Bone marrow (tissue), 2 donors: ENCODE data around the gene MTHFSD.

Experiments
- DNase-seq, 2 donors: peaks; one replicate each; lab custom pipeline; 2025; lab: John Stamatoyannopoulos, UW

Gene MTHFSD

DNA sequence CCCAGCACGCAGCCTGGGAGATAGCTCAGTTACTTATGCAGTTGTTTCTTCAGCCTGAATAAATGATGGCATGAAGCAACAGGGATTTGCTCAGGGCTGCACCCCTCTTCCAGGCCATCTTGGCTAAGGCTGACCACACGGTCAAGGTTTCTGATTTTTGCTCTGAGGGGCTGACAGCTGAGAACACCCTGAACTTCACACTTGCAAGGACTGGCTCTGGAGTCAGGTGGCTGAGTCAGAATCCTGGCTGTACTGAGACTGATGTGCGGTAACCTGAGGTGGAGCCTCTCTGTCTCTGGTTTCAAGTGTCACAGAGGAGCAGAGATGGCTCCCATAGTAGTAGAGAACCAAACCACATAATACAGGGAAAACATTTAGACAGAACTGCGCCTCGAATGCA lies 4.8 kb downstream of the MTHFSD start:
- no peak for DNase-seq

DNA sequence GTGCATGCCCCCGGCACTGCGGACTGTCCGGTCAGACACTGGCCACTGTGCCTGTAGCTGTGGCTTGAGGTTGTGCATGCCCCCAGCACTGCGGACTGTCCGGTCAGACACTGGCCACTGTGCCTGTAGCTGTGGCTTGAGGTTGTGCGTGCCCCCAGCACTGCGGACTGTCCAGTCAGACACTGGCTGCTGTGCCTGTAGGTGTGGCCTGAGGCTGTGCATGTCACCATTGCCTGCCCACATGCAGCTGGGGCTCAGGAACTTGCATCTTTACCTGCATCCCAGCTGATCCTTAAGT lies 5.2 kb downstream of the MTHFSD start:
- no peak for DNase-seq

DNA sequence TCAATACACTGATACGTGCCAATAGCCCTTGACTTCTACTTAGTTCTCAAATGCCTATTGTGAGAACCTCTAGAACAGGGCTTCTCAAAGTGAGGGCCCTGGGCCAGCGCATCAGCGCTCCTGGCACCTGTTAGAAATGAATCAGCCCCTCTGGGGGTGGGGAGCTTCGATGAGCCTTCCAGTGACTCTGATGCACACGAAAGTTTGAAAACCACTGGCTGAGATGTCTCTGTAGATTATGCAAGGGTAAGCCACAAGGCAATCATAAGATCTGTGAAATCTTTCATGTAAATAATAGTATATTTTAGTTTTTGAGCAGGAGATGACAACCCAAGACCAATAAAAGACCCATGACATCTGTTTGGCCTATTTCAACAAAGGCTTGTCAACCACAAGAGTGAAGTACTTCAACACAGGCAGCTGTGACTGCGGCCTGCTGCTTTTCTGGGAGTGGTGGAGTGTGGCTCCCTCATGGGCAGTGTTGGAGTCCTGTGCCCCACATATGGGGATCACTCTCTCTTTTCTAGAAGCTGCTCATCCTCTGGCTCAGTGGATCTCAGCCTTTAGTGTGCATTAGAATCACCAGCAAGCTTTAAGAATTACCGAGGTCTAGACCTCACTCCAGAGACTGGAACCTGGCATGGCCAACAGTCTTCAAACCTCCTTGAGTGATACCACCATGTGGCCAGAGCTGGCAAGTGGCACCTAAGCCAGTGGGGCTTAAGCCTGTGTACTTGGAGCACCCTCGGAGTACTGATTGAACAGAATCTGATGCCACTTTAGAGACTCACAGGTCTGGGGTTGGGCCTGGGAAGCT lies 5.8 kb downstream of the MTHFSD start:
- no peak for DNase-seq

DNA sequence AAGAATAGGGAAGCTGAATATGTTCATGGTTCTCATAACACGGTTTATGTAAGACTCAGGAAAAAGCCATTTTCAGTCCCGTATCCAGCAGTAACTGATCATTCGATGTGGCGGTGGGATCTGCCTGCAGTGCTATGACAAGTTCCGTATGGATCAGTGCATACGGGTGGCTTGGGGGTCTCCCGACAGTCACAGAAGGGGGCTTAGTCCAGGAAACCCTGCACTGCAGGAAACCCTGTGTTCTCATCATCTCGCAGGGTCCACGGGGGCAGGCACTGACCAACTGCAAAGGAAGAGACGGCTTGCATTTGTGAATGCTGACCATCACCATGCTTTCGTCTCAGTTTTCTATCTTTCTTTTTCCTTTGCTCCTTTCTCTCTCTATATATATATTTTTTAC lies 7.7 kb downstream of the MTHFSD start:
- no peak for DNase-seq

DNA sequence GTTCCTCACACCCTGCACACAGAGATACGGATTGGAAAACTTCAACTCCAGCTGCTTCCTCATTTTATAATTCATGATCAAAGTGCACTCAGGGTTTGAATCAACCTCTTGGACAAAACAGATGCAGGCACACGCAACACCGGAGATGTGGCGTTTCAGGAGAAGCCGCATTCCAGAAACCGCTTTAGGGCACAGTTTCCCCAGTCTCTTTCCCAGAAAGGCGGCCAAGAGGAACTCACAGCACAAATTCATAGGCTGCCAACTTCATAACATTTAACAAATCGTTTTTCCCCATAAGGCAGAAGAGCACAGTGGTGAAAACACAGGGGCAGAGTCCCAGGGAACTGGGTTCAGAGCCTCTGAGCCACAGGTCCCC lies 8.4 kb downstream of the MTHFSD start:
- DNase-seq, result no peak

DNA sequence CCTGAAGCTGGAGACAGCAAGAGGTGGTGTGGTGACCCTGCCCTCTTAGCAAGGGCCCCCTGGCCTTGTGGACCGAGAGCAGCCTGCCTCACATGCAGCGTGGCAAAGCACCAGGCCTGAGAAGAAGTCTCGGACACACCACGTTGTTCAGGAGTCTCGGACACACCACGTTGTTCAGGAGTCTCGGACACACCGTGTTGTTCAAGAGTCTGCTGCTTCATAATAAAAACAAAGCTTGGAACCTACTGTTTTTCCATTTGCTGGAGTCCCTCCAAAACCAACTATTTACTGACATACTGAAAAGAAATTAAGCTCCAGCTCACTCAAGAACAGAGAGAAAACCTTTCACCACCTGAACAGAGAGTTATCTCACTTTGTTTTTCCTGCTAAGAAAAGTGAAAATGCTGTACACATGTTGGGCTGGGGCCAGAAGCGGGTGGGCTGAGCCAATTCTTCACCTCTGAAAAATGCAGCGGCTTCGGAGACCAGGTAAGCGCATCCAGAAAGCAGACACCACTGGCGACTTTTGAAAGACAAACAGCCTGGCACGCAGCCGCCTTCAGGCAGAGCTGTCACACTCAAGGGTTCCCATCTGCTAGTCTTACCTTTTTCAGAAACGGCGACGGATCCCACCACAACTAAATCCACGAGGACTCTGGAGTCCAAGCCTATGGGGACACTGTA lies 8.9 kb downstream of the MTHFSD start:
- no peak for DNase-seq

DNA sequence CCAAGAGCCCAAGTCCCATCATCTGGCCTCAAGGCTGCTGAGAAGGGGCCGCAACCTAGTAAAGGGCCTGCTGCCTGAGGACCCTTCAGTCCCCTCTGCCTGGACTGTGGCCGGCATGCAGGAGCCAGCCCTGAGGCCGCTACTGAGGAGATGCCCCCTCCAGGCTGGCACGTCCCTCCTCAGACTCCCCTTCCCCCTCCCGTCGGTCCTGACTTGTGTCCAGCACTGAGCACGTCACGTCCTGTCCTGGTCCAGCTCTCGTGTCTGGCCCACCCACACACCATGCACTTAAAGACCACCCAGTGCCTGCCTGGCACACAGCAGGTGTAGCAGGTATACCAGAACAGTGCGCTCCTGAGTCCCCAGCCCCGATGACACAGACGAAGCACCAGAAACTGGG lies 9.6 kb downstream of the MTHFSD start:
- DNase-seq, result no peak

DNA sequence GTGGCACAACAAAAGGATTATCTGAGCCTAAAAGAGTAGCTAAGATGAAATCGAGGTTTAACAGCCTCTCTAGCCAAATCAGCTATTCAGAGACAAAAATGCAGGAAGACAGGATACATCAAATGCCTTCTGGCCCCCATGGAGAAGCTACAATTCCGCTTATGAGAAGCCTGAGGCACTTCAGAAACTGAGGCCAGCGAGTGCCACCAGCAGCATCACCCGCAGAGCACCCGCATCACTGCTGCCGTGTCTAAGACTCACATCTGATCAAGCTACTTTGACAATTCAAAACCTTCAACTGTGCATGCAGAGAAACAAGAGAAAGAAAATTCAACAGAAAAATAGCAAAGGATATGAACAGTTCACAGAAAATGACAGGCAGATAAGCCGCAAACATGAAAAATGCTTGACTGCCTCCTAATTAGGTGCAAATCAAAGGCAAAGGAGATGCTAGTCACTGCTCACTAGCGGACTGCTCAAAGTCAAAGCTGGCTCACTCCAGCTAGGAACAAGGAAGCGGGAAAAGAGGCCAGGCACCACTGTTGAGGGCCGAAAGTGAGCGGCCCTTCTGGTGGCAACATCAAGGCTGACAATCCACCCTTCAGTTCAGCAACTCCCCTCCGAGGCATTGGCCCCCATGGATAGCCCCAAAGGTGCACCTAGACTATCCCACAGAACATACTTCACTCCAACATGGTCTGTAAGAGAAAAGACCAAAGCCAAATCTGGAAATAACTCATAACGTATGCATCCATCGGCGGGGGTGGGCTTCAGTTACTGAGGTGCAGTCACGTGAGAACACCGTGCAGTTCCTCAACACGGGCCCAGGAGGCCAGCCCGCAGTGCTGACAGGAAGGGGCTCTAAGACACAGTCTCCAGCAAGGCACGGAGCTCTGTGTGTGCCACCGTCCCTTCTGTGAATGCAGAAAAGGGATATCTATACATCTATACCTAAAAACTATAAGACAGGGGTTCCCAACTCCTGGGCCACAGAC lies 12.0 kb downstream of the MTHFSD start:
- DNase-seq, result no peak

DNA sequence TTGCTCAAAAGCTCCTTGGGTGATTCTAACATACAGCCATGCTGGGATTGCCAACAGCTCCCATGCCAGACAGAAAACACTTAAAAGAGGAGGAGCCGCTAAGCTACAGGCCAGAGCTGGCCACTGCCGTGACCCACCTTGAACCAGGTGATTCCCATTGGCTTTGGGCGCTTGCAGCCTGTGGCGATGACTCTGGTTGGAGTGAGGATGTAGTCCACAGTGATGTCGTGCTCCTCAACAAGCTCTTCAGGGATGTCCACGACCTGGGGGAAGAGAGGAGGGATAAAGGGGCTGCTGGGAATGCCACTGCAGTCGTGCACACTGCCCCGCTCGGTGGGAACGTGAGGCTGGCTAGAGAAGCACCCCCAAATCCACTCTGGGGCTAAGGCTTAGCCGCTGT lies 13.5 kb downstream of the MTHFSD start:
- DNase-seq, result no peak

DNA sequence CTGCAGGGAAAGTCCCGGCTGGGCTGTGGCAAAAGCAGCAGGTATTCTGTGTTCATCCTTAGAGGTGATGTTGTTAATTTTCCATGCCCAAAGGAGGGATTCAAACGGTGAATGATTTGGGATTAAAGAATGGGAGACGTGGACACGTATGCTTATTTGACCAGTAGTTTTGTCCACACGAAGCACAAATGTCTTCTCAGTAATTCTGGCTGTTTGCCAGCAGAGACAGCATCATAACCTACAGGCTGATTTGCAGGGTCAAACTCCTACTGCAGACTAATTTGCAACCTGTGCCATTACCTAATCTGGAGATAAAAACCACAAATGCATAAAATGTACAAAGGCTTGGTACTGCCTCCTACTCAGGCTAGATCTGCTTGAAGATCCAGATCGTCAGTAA lies 14.1 kb downstream of the MTHFSD start:
- DNase-seq, result no peak

DNA sequence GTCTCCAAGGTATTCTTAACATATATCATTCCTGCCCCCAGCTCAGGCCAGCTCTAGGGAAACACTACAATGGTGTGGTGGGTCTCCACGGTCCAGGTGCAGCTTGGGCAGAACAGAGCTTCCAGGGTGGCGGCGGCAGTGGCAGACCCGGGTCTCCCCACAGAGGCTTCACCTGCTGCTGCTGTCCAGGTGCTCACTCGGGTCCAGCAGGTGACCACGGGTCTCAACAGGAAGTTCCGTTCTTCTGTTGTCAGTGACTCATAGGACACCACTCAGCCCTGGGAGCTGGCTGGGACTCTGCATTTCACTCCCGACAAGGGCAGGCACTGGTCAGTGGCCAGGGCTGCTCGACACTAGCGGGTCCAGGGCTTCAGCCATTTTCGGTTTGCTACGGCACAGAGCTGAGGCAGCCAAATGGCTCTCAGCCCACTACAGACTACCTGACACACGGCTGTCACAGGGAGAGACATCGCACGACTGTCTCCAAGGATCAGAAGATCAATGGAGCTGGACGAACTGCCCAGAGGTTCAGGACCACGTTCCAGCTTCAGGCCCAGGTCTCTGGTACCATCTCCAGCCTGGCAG lies 16.7 kb downstream of the MTHFSD start:
- no peak for DNase-seq

DNA sequence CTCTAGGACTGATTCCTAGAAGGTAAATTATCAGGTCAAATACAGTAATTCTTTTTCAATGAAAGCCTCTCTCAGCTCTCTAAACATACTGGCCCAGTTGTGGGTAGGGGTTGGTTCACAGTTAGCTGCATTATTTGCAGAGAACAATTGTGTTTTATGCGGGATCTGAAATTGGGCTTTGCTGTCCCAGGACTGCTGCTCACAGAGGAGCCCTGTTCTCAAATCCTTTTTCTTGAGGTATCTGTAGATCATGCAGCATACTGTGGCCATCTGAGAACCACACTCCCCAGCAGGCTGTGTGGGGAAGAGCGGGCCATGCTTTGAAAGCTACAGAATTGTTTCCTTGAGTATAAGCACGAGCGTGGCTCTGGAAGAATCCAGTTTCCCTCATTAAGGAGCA lies 17.5 kb downstream of the MTHFSD start:
- DNase-seq, result no peak

DNA sequence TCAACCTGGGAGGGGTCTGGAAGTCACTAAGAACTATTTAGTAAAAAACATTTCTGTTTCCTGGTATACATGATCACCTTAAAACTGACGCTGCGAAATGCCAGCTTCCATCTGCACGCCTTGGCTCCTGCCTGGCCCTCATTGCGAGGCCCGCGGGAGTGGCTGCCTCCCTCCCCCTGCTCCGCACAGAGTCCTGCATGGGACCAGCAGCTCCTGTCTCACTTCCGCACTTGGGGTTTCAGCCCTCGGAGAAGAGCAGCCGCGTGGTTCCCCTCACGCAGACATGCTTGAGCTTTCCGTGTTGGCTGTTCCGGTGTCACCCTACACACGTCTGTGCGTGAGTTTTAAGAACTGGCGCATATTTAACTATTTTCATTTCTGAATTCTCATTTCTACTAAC lies 18.4 kb downstream of the MTHFSD start:
- DNase-seq, result no peak

DNA sequence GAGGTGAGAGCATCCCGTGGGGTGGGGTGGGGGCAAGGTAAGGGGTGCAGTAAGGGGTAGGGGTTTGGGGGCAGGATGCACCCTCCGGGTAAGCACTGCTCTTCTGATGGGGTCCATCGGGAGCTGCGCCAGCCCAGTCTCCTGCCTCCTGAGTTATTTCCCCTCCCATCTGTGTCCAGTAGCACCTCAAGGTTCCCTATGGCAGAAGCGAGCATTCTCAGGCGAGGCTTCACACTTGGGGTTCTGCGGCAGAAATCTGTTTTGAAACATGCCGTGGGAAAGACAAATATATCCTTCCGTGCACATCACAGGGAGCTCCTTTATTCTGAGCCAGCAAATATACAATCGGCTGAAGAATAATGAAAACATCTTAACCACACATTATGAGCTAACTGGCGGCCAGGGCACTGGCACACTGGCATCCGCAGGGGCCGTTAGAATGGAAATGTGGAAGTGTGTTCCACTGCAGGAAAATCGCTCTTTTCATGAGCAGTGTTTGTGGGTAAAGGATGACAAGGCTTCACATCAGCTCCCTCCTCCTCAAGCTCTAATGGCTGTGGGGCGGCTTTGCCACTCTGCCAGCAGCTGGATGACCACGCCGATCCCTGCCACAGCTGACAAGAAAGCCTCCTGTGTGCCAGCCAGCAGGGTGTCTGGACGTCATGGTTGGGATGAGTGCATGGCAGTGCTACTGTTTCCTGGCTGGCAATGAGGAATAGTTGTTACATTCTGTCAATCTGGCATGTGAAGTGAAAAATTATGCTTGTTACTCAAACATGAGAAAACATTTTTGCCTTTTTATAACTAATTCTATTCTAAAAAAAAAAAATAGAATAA lies 20.0 kb downstream of the MTHFSD start:
- no peak for DNase-seq

DNA sequence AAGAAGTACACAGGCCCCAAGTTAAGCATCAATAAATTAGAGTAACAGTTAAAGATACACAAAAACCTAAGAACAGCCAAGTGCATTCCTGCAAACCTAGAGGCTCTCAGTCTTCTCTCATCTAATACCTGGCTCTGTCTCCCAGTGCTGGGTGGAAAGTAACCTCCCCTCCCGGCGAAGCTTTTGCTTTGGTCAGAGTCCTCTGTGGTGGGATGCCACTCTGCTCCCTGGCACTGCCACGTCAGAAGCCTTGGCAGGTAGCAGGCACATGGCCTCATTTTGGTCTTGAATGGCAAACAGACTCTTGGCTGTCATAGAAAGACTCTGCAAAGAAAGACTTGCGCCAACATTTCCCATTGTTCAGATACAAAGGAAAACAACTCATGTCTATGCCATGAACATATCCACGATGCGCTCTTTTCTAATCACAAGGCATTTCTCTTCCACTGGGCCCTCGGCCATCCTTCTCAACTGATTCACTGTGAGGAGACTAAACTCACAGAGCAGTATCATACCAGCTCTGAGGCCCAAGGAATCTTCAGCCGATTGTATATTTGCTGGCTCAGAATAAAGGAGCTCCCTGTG lies 21.2 kb downstream of the MTHFSD start:
- no peak for DNase-seq

DNA sequence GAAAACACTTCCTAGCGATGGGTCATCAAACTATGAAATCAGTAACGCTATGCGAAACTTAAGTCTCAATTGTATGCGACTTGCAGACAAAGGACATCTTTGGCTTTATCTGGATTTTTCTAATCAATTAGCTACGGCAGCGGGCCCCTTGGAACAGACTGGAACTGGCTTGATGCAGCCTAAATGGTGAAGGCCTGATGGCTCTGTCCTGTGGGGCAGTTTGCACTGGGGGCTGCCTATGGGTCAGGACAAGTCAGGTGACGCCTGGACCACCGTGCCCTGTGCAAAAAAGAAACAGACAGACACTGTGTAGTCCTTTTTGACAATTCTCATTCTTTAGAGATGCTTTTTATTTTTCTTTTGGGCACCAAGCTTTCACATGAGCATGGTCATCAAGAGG lies 22.0 kb downstream of the MTHFSD start:
- no peak for DNase-seq

DNA sequence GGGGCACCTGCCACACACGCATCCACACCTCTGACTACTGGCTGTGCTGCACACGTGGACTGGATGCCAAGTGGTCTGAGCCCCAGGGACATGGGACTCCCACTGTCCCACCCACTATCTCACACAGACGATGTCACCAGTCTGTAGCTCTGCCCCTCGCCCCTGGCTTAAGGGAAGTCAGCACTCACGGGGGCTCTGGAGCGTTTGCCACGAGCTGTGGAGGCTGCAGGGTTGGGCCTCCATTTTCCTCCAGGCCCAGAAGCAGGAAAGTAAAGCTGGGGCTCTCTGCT lies 22.6 kb downstream of the MTHFSD start:
- no peak for DNase-seq

DNA sequence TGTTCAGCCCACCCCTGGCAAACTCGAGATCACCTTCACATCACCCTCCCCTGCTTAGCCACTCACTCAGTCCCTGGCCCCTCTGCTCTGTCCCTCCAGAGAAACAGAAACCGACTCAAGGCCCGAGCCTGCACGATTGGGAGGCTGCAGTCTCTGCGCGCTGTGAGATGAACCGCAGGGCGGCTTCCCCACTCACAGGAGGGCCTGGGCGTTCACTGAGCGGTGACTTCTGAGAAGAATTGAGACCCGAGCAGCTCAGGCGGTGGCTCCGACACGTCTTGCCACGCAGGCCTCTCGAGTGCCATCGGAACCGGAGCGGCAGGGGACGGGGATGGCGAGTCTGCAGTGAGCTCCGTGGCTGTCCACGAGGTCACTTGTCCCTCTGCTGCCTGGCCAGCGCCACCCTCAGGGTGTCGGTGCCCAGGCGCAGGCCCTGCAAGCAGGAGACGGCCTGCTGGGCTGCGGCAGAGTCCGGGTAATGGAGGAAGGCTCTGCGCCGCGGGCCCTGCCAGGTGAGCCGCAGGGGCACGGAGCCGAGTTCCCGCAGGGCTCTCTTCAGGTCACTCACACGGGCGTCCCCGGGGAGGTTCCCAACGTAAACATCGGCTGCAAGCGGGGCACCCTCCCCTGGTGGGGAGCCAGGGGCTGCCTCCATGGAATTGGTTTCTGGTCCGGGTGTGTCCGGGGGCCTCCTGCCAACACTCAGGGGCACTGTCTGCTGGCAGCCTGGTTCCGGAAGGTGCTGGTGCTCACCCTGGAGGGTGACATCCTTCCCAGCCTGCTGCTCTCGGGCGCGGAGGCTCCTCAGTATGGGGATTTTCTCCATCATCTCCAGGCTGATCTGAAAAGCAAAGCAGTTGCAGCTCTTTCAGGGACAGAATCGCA lies 23.2 kb downstream of the MTHFSD start:
- no peak for DNase-seq

DNA sequence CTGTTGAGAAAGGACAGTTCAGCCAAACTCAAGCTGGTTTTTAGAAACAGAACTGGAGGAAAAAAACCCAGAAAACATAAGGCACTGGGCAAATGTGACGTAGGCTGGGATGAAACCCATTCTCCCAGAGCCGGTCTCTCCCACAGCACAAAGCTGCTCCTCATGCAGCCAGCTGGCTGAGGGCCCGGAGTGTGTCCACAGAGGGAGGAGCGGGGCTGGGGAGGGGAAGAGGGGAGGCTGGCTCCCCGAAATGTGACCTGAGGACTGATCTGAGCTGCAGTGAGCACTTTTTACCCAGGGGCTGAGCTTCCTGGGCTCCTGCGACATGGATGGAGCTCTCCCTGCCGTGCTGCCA lies 23.9 kb downstream of the MTHFSD start:
- DNase-seq, result no peak
